Mucosa of descending colon (tissue), 3 donors: ENCODE data around the gene DLG2. TPM values are rescaled to one million over a fixed set of nuclear protein-coding genes. Genes with fewer than 3 reads are reported as not detected.

Source experiments
- ATAC-seq: fragments of 200-7000 bp; cut with Tn5 transposase; one replicate; pipeline ENCODE4 v1.9.1; 2020; ENCODE audit warnings: mild to moderate bottlenecking, moderate library complexity
- DNase-seq, 3 donors: peaks; one replicate each; pipeline ENCODE4 v3.0.0-alpha.2; 2020
- H3K36me3 ChIP-seq: fragments of 200-600 bp; one replicate; pipeline ENCODE4 v1.8.0; 2021; ENCODE audit warnings: low read depth, mild to moderate bottlenecking
- H3K4me1 ChIP-seq: fragments of 200-600 bp; one replicate; pipeline ENCODE4 v1.8.0; 2021; ENCODE audit warnings: low read depth, mild to moderate bottlenecking
- H3K4me3 ChIP-seq: fragments of 200-600 bp; one replicate; pipeline ENCODE4 v1.8.0; 2021; ENCODE audit warnings: mild to moderate bottlenecking
- H3K9me3 ChIP-seq: fragments of 200-600 bp; one replicate; pipeline ENCODE4 v1.8.0; 2021; ENCODE audit warnings: mild to moderate bottlenecking
- intact Hi-C, 2 donors: fragments of 100-400 bp; cut with DNase I in 1 of 2; cut with micrococcal nuclease in 1 of 2; formaldehyde crosslinking; loops; one replicate each; pipeline versions ENCODE4 v1.11.0 to v1.11.1; 2022; cut with DNase I, micrococcal nuclease
- total RNA-seq, 3 donors: library from RNA; stranded (reverse); fragmentation: NEBNext Ultra II Directional in 2 of 3; extraction: Animal tissue kit (Norgen Biotek cat#: 25700) in 2 of 3; gene quantifications; one replicate each; pipeline versions ENCODE4 v1.2.1 to v1.2.4, GENCODE V29; 2021 to 2023
- TF ChIP-seq, protein P1 (sequence below): fragments of 200-600 bp; IDR thresholded peaks from one replicate; pipeline ENCODE4 v1.8.0; 2022; ENCODE audit warnings: antibody characterized with exemption, mild to moderate bottlenecking
- donor health status: DM: no; HTN: no; CAD: no; lungs with moderate emphysema.
- donor health status: DM: no; HTN: no; CAD: no.
- donor health status: DM: no; HTN: yes; CAD: no.

Gene DLG2
- total RNA-seq, 3 donors from 2014 or later = 2.1 to 11.1 (median 2.4) TPM

DNA sequence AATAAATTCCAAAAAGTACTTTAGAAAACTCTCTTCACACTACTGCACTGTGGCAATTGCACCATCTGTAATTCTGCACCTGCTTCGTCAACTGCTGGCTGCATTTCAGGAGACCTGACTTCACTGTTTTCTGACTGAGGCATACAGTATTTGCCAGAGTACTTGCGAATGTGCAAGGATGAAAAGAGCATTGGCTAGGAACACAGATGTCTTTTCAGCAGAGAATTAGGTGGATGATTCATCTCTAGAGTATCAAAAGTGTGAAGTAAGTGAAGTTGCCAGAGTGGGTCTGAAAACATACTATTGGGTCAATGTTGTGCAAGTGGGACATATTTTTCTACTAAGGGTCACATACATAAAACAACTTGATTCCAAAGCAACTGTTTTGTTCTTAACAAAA, 1913.4 kb downstream of the DLG2 start:
- no peaks in the 10 kb centered on the region for H3K4me1 ChIP-seq
- DNase-seq (no peak), ATAC-seq (no peak)
- TF ChIP-seq, protein P1, sequence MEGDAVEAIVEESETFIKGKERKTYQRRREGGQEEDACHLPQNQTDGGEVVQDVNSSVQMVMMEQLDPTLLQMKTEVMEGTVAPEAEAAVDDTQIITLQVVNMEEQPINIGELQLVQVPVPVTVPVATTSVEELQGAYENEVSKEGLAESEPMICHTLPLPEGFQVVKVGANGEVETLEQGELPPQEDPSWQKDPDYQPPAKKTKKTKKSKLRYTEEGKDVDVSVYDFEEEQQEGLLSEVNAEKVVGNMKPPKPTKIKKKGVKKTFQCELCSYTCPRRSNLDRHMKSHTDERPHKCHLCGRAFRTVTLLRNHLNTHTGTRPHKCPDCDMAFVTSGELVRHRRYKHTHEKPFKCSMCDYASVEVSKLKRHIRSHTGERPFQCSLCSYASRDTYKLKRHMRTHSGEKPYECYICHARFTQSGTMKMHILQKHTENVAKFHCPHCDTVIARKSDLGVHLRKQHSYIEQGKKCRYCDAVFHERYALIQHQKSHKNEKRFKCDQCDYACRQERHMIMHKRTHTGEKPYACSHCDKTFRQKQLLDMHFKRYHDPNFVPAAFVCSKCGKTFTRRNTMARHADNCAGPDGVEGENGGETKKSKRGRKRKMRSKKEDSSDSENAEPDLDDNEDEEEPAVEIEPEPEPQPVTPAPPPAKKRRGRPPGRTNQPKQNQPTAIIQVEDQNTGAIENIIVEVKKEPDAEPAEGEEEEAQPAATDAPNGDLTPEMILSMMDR = no peak
- no peaks in the 10 kb centered on the region for H3K9me3 ChIP-seq
- intact Hi-C loops = no loop called here
- H3K4me3 ChIP-seq = no peak overlapping the region
- no peaks in the 10 kb centered on the region for H3K36me3 ChIP-seq

DNA sequence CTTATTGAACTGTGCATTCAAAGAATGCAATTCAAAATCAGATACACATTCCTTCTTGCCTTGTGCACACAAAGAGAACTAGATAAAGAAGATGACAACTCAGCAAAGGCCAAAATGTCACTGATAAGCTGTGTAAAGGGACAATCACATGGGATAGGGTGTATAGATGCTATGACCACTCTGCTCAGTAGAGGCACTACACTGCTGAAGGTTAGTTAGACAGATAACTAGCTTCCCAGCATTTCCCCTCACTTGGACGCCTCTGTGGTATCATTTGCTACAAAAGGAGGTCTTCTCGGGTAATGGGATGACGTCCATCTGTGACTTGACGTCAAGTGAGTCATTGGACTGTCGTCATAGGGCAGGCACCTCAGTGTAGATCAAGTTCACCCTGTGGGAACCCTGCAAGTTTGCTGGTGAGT, 1916.0 kb downstream of the DLG2 start:
- Histone ChIP-seq H3K4me3 (no peak overlapping the region), H3K36me3 (no peaks in the 10 kb centered on the region), H3K4me1 (no peaks in the 10 kb centered on the region), H3K9me3 (no peaks in the 10 kb centered on the region)
- ATAC-seq = no peak
- no peak for DNase-seq
- intact Hi-C loops = no loop called here
- TF ChIP-seq, protein P1 = no peak

DNA sequence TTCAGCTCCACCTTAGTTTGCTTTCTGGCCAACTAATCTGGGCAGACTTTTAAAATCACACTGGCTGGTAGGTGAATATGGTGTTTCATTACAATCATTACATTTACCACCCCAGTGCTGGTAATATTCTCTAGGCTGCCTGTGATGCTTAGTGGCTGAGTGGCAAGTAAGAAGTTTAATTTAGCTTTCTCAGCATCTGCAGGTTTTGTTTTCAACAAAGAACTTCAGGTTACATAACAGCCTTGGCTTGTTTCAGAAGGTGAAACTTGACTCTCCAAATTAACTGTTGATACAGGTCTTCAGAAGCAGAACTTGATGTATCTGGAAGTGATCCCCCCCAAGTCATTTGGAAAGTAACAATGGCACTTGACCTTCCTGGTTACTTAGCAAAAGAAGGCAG, 1917.7 kb downstream of the DLG2 start:
- Histone ChIP-seq H3K9me3 (no peaks in the 10 kb centered on the region), H3K4me1 (no peaks in the 10 kb centered on the region), H3K36me3 (no peaks in the 10 kb centered on the region), H3K4me3 (no peak overlapping the region)
- DNase-seq = no peak
- intact Hi-C loops = no loop called here
- TF ChIP-seq, protein P1 = no peak
- ATAC-seq = no peak

DNA sequence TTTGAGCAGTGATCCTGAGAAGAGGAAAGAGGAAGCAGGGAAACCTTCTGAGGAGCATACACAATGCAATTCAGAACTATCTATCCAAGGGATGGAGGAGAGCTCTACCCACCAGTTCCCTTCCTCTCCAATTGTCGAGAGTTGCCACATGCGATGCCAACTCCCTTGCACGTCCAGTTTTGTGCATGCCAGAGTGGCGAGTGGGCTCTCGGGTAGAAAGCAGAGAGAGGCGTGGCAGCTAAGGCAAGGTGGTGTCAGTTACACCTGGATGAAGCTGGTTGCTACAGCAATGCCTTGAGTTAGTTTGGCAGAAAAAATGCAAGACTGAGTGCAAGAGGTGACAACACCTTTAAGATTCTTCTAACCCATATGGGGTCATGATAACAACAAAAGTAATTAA, 1920.6 kb downstream of the DLG2 start:
- ATAC-seq (no peak), DNase-seq (no peak)
- no peak overlapping the region for H3K4me3 ChIP-seq
- H3K4me1 ChIP-seq = no peaks in the 10 kb centered on the region
- intact Hi-C loops = no loop called here
- TF ChIP-seq, protein P1 = no peak
- no peaks in the 10 kb centered on the region for H3K36me3 ChIP-seq
- H3K9me3 ChIP-seq = no peaks in the 10 kb centered on the region

DNA sequence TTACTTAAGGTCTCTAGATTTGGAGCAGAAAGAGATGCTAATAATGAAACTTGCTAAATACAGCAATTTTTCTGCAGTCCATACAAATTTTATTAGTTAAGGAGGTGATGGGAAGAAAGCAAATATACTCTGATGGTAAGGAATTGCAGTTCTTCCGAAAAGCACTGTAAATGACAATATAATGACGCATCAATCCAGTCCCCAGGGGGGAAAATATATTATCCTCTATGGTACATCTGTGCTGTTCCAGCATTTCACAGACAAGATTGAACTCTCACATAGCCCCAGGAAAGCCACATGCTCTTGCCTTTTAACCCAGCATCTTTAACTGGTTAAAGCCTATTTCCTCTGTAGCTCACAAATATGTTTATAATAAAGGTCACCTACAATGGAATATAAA, 1924.3 kb downstream of the DLG2 start:
- no peak overlapping the region for H3K4me3 ChIP-seq
- intact Hi-C loops = no loop called here
- TF ChIP-seq, protein P1 = no peak

DNA sequence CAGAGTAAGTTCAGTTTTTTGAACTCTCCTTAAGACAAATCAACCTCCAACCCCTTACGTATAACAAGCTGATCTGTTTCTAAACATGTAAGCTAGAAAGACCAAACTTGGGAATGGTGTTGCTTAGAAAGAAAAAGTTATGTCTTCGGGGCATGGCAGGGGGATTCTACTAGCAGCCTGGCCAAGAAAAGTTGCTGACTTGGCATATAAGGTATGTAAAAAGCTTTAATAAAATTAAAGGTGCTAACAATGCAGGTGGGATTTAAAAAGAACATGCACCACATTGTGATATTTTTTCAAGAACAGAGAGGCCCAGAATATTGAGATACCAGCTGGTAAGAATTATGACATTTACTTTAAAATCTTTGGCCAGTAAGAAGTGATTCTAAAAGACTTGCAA, 1929.6 kb downstream of the DLG2 start:
- DNase-seq (no peak), ATAC-seq (no peak)
- H3K4me1 ChIP-seq = no peaks in the 10 kb centered on the region
- no peaks in the 10 kb centered on the region for H3K9me3 ChIP-seq
- intact Hi-C loops = no loop called here
- H3K4me3 ChIP-seq = no peak overlapping the region
- no peaks in the 10 kb centered on the region for H3K36me3 ChIP-seq
- TF ChIP-seq, protein P1 = no peak

More for the DNA sequence above, 1924.3 kb downstream of the DLG2 start:
- Histone ChIP-seq H3K9me3 (no peaks in the 10 kb centered on the region), H3K4me1 (no peaks in the 10 kb centered on the region), H3K36me3 (no peaks in the 10 kb centered on the region)
- no peak for DNase-seq
- no peak for ATAC-seq
